ENCODE results near the gene RNF17.

Gene RNF17

DNA sequence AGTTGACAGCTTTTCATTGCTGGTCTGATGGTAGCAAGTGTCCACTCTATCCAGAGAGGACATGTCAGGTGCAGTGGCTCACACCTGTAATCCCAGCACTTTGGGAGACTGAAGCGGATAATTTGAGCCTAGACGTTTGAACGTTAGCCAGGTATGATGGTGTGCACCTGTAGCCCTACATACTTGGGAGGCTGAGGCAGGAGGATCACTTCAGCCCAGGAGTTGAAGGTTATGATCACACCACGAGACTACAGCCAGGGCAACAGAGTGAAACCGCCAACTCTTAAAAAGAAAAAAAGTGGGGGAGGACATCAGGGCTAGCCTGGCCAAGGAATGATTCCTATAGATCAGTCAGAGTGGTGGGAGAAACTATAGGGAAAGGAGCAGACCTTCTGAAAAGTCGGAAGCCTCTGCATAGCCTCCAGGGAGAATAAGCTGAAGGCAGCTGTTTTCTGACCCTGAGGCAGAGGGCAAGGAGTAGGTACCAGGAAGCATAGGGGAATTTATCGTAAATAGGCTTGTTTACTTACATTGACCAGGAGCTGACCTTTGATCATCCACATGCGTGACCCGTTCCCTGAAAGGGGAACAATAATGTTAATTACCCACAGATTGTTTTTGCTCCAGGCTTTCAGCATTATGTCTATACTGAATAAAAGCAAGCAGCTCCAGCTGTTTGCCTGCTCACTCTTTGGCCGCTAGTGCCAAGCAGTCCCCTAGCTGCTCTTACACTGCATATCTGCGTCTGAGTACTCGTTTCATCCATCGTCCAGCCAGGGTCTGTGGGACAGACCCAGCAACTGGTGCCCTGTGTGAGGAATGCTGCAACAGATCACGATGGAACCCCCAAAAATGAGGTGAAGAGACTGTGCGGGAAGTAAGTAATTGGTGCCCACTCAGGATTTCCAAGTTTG lies 161.6 kb downstream of the RNF17 start:
- ChIA-PET CTCF (no interaction called here), POLR2A (ENCODE audit: low non-redundant PET) (no interaction called here)
- H3K27ac ChIP-seq: no peak overlapping the region
- DNase-seq (ENCODE audit: low spot score): no peak
- TF ChIP-seq, protein P1, sequence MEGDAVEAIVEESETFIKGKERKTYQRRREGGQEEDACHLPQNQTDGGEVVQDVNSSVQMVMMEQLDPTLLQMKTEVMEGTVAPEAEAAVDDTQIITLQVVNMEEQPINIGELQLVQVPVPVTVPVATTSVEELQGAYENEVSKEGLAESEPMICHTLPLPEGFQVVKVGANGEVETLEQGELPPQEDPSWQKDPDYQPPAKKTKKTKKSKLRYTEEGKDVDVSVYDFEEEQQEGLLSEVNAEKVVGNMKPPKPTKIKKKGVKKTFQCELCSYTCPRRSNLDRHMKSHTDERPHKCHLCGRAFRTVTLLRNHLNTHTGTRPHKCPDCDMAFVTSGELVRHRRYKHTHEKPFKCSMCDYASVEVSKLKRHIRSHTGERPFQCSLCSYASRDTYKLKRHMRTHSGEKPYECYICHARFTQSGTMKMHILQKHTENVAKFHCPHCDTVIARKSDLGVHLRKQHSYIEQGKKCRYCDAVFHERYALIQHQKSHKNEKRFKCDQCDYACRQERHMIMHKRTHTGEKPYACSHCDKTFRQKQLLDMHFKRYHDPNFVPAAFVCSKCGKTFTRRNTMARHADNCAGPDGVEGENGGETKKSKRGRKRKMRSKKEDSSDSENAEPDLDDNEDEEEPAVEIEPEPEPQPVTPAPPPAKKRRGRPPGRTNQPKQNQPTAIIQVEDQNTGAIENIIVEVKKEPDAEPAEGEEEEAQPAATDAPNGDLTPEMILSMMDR (conservative IDR thresholded peaks at IDR 0.05; ENCODE audit: low read depth): no peak

DNA sequence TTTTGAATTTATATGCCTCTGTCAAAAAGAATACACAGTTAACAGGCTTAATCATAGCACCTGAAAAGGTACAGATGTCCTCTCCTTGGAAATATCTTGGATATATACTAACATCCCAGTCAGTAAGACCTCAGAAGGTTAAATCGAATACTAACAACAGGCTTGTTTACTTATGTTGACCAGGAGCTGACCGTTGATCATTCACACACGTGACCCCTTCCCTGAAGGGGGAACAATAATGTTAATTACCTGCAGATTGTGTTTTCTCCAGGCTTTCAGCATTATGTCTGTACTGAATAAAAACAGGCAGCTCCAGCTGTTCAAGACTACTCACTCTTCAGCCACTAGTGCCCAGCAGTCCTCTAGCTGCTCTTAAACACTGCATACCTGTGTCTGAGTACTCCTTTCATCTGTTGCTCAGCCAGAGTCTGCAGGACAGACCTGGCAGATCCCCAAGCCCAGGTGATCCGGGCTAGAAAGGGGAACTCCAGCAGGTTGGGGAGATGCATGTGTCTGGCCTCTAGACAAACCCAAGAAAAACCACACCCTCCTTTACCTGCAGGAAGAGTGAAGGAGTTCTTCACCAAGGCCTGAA lies 163.9 kb downstream of the RNF17 start:
- ChIA-PET CTCF (no interaction called here), POLR2A (ENCODE audit: low non-redundant PET) (no interaction called here)
- no peak overlapping the region for H3K27ac ChIP-seq
- no peak for DNase-seq (ENCODE audit: low spot score)
- TF ChIP-seq, protein P1 (conservative IDR thresholded peaks at IDR 0.05; ENCODE audit: low read depth): no peak

DNA sequence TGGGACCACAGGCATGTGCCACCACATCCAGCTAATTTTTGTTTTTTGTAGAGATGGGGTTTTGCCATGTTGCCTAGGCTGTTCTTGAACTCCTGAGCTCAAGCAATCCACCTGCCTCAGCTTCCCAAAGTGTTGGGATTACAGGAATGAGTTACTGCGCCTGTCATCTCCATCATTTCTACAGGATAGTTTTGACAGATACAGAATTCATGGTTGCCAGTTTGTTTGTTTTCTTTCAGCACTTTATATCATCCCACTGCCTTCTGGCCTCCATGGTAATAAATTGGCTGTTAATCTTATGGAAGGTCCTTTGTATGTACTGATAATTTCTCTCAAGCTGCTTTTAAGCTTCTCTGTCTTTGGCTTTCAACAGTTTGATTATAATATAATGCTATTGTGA lies 165.2 kb downstream of the RNF17 start:
- no peak overlapping the region for H3K27ac ChIP-seq
- TF ChIP-seq, protein P1 (conservative IDR thresholded peaks at IDR 0.05; ENCODE audit: low read depth): no peak
- DNase-seq (ENCODE audit: low spot score): no peak
- ChIA-PET CTCF (no interaction called here), POLR2A (ENCODE audit: low non-redundant PET) (no interaction called here)
